ENCODE measurements around the gene EPN3. TPM values are rescaled to one million over a fixed set of nuclear protein-coding genes. Genes with fewer than 3 reads are reported as not detected.

EPN3 gene
- total and polyA plus RNA-seq, 2 donors (not counting 1 experiment from before 2014, with no cell fraction given), result not detected

DNA sequence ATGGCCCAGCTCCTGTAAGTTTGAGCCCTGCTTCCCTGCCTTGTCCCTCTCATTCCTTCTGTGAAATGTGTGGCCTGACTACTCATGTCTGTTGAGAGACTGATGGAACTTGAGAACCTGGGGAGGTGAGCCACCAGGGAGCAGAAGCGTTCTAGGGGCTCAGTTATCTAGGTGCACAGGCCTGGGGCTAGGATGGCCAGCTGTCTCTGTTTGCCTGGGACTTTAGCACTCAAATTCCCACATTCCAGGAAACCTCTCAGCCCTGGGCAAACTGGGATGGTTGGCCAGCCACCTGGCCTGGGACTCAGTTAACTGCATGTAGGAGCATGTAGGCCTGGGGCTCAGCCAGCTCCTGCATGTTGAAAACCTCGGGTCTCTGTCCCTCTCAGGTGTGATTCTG is 9.3 kb upstream of the EPN3 start:
- Histone ChIP-seq H3K9ac (ENCODE audit: low read length) (no peak overlapping the region), H3K4me2 (replicated peaks; ENCODE audit: low read depth, low read length, poor library complexity, severe bottlenecking) (no peak overlapping the region), H3K9me3 (ENCODE audit: control extremely low read depth in 1 of 3, control insufficient read depth in 2 of 3, insufficient read depth in 1 of 3, low read length in 2 of 3) (no peaks in the 10 kb centered on the region), H4K20me1 (ENCODE audit: control insufficient read depth, insufficient read depth, low read length, poor library complexity, severe bottlenecking) (no peaks in the 10 kb centered on the region), H3K27ac (ENCODE audit: low read length in 2 of 2) (no peak overlapping the region), H3K79me2 (ENCODE audit: control insufficient read depth, insufficient read depth, low read length) (no peaks in the 10 kb centered on the region), H3K36me3 (replicated peaks in 1 of 2; ENCODE audit: control extremely low read depth in 1 of 2, control insufficient read depth in 1 of 2, extremely low read depth in 1 of 2, insufficient read depth in 2 of 2, low read length in 1 of 2) (no peaks in the 10 kb centered on the region), H3K4me3 (ENCODE audit: control extremely low read depth in 1 of 5, extremely low read depth in 1 of 5, insufficient read depth in 1 of 5, low read depth in 2 of 5, low read length in 4 of 5) (no peak overlapping the region), H3K27me3 (replicated peaks in 1 of 4; ENCODE audit: control extremely low read depth in 1 of 4, control insufficient read depth in 3 of 4, insufficient read depth in 4 of 4, low read length in 3 of 4) (peaks cover 0 to 5% (median 2%) of the 10 kb centered on the region in 4 experiments), H3K4me1 (ENCODE audit: control insufficient read depth in 2 of 2, insufficient read depth in 2 of 2, low read length in 2 of 2) (no peaks in the 10 kb centered on the region), H2AFZ (ENCODE audit: insufficient read depth, low read depth, low read length, poor library complexity, severe bottlenecking) (no peak overlapping the region)
- Mint-ChIP-seq H3K4me1 (no peaks in the 10 kb centered on the region), H3K9me3 (ENCODE audit: insufficient read depth) (no peaks in the 10 kb centered on the region), H3K4me3 (no peak overlapping the region), H3K27ac (no peak overlapping the region), H3K27me3 (no peaks in the 10 kb centered on the region)
- no peak for TF ChIP-seq EZH2 (IDR thresholded peaks at IDR 0.05; ENCODE audit: borderline replicate concordance, insufficient read depth, low read depth, low read length, poor library complexity, severe bottlenecking)
- TF ChIP-seq, protein P1, sequence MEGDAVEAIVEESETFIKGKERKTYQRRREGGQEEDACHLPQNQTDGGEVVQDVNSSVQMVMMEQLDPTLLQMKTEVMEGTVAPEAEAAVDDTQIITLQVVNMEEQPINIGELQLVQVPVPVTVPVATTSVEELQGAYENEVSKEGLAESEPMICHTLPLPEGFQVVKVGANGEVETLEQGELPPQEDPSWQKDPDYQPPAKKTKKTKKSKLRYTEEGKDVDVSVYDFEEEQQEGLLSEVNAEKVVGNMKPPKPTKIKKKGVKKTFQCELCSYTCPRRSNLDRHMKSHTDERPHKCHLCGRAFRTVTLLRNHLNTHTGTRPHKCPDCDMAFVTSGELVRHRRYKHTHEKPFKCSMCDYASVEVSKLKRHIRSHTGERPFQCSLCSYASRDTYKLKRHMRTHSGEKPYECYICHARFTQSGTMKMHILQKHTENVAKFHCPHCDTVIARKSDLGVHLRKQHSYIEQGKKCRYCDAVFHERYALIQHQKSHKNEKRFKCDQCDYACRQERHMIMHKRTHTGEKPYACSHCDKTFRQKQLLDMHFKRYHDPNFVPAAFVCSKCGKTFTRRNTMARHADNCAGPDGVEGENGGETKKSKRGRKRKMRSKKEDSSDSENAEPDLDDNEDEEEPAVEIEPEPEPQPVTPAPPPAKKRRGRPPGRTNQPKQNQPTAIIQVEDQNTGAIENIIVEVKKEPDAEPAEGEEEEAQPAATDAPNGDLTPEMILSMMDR (IDR thresholded peaks at IDR 0.05), result no peak
- intact Hi-C loops (cut with micrococcal nuclease), result no loop called here
- no peak for ATAC-seq (ENCODE audit: low read depth)
- 84% methylated on average over 2 of the region's 2 CpGs for WGBS (ENCODE audit: insufficient coverage)
- no peak for DNase-seq
- CTCF ChIA-PET, result no interaction called here
- POLR2A ChIA-PET, result no interaction called here

DNA sequence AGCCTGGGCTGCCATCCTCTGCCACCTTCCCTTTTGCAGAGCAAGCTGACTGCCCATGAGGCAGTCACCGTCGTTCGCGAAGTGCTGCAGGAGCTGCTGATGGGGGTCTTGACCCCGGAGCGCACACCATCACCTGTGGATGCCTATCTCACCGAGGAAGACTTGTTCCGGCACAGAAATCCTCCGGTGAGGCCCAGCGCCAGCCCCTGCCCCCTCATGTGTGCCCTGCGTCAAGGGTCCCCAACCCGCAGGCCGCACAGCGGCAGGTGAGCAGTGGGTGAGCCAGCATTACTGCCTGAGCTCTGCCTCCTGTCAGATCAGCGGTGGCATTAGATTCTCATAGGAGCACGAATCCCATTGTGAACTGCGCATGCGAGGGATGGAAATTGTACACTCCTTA is 7.7 kb upstream of the EPN3 start:
- ChIA-PET POLR2A (no interaction called here), CTCF (no interaction called here)
- Mint-ChIP-seq H3K27me3 (peaks cover 14% of the 10 kb centered on the region), H3K4me1 (no peaks in the 10 kb centered on the region), H3K27ac (no peak overlapping the region), H3K9me3 (ENCODE audit: insufficient read depth) (no peaks in the 10 kb centered on the region), H3K4me3 (no peak overlapping the region)
- Histone ChIP-seq H3K27ac (ENCODE audit: low read length in 2 of 2) (no peak overlapping the region), H4K20me1 (ENCODE audit: control insufficient read depth, insufficient read depth, low read length, poor library complexity, severe bottlenecking) (no peaks in the 10 kb centered on the region), H3K36me3 (replicated peaks in 1 of 2; ENCODE audit: control extremely low read depth in 1 of 2, control insufficient read depth in 1 of 2, extremely low read depth in 1 of 2, insufficient read depth in 2 of 2, low read length in 1 of 2) (no peaks in the 10 kb centered on the region), H2AFZ (ENCODE audit: insufficient read depth, low read depth, low read length, poor library complexity, severe bottlenecking) (no peak overlapping the region), H3K79me2 (ENCODE audit: control insufficient read depth, insufficient read depth, low read length) (no peaks in the 10 kb centered on the region), H3K4me3 (ENCODE audit: control extremely low read depth in 1 of 5, extremely low read depth in 1 of 5, insufficient read depth in 1 of 5, low read depth in 2 of 5, low read length in 4 of 5) (no peak overlapping the region), H3K4me2 (replicated peaks; ENCODE audit: low read depth, low read length, poor library complexity, severe bottlenecking) (no peak overlapping the region), H3K4me1 (ENCODE audit: control insufficient read depth in 2 of 2, insufficient read depth in 2 of 2, low read length in 2 of 2) (no peaks in the 10 kb centered on the region), H3K9ac (ENCODE audit: low read length) (no peak overlapping the region), H3K27me3 (replicated peaks in 1 of 4; ENCODE audit: control extremely low read depth in 1 of 4, control insufficient read depth in 3 of 4, insufficient read depth in 4 of 4, low read length in 3 of 4) (peaks cover 0 to 19% (median 10%) of the 10 kb centered on the region in 4 experiments), H3K9me3 (ENCODE audit: control extremely low read depth in 1 of 3, control insufficient read depth in 2 of 3, insufficient read depth in 1 of 3, low read length in 2 of 3) (no peaks in the 10 kb centered on the region)
- ATAC-seq (ENCODE audit: low read depth), result no peak
- no peak for TF ChIP-seq EZH2 (IDR thresholded peaks at IDR 0.05; ENCODE audit: borderline replicate concordance, insufficient read depth, low read depth, low read length, poor library complexity, severe bottlenecking)
- TF ChIP-seq, protein P1 (IDR thresholded peaks at IDR 0.05), result no peak
- intact Hi-C loops (cut with micrococcal nuclease), result no loop called here
- DNase-seq, result no peak
- WGBS (ENCODE audit: insufficient coverage), result 96% methylated on average over 14 of the region's 18 CpGs

All from B cell (primary cell).